HG02798 (cell line): ENCODE measurements around the gene CGB5.
"Not testable (repeated sequence)": the region's sequence is repeated elsewhere in the genome, so short reads cannot be mapped to it uniquely, and the experiment has no call there.

Experiments used
- ATAC-seq: cut with Tn5 transposase; IDR thresholded peaks from one replicate; pipeline ENCODE4 v1.9.1; 2021; ENCODE audit warnings: mild to moderate bottlenecking; ENCODE audit not compliant: unreplicated experiment, poor library complexity

CGB5 gene

GRCh38 chr19:49020931-49021895 is 22.4 kb upstream of the CGB5 start:
- ATAC-seq = no peak

DNA sequence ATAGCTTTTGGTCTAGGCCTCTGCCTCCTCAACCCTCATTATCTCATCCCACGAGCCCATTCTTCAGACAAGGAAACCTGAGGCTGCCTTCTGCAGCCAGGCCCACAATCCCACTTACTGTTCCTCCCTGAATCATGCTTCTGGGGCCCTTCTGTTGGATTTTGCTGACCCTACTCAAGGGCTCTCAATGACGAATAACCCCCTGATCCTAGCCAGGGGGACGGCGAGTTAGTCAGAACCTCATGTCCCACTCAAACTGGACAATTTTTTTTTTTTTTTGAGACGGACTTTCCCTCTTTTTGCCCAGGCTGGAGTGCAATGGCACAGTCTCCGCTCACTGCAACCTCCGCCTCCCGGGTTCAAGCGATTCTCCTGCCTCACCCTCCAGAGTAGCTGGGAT is 21.5 kb upstream of the CGB5 start:
- ATAC-seq = no peak

DNA sequence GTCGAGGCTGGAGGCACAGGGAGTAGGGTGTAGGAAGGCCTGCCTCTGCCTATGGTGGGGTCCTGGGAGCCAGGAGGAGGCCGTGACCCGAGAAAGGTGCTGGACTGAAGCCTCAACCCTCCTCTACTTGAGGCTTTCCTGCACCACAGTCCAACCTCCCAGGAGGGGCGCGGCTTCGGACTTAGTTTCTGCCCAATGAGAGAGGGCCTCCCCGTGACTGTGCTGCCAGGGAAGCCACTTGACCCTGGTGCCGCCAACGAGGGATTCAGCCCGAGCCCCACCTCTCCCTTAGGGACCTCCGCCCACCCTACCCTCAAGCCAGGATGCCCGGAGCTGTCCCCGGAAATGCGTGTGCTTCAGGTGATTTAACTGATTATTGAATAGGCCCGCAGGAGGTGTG is 19.4 kb upstream of the CGB5 start, which contains the start of gene CGB3:
Gene CGB3, minus strand, starts transcription at position 101 of the 400 bp plus-strand sequence. CDS start 362 bp downstream, outside the sequence.
- ATAC-seq = not testable (repeated sequence)

DNA sequence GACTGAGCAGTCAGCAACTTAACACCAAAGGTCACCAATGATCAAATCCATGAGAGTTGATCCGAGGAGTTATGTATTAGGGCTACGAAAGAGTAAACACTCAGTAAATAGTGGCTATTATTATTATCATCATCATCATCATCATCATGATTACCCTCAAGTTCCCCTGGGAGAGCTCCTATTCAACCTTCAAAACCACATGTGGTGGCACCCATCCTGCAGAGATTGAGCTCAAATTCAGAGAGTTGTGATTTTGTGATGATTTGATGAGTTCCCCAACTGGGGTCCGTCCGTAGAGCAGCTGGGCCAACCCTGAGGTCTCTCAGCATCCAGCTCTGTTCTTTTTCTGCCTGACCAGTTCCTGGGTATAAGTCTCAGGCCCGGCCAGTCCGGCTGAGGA is 18.6 kb upstream of the CGB5 start:
- ATAC-seq = not testable (repeated sequence)

DNA sequence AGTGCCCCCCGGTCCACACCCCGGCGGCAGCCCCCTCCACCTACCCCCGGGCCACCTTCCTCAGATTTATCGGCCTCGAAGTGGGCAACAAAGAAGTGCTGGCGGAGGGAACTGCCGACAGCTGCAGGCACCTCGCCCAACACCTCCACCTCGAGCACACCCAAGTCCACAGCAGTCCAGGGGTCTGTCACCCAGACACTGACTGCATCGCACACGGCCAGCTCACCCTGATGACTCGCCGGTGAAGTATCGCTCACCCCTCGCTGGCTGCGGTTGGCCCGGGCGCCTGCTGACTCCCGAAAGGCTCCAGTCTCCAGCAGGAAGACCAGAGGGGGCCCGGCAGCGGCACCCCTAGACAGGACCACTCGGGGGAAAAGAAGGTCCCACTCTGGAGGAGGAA is 18.0 kb upstream of the CGB5 start:
- ATAC-seq = not testable (repeated sequence)

GRCh38 chr19:49028686-49029085 is 15.0 kb upstream of the CGB5 start:
- not testable (repeated sequence) for ATAC-seq

DNA sequence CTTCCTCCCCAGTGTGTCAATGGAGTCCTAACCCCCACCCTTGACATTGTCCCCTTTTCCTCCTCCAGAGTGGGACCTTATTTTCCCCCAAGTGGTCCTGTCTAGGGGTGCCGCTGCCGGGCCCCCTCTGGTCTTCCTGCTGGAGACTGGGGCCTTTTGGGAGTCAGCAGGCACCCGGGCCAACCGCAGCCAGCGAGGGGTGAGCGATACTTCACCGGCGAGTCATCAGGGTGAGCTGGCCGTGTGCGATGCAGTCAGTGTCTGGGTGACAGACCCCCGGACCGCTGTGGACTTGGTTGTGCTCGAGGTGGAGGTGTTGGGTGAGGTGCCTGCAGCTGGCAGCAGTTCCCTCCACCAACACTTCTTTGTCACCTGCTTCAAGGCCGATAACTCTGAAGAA is 13.9 kb upstream of the CGB5 start:
- not testable (repeated sequence) for ATAC-seq

DNA sequence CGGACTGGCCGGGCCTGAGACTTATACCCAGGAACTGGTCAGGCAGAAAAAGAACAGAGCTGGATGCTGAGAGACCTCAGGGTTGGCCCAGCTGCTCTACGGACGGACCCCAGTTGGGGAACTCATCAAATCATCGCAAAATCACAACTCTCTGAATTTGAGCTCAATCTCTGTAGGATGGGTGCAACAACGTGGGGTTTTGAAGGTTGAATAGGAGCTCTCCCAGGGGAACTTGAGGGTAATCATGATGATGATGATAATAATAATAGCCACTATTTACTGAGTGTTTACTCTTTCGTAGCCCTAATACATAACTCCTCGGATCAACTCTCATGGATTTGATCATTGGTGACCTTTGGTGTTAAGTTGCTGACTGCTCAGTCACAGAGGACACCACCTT is 13.3 kb upstream of the CGB5 start:
- ATAC-seq = not testable (repeated sequence)

- ATAC-seq = not testable (repeated sequence)
Measured at GRCh38 chr19:49031642-49032301, 11.9 kb upstream of the CGB5 start, which contains the start of gene CGB2. TSS of gene CGB2 (plus strand) at chr19:49031890. CDS start at chr19:49032096, 206 bp downstream.

DNA sequence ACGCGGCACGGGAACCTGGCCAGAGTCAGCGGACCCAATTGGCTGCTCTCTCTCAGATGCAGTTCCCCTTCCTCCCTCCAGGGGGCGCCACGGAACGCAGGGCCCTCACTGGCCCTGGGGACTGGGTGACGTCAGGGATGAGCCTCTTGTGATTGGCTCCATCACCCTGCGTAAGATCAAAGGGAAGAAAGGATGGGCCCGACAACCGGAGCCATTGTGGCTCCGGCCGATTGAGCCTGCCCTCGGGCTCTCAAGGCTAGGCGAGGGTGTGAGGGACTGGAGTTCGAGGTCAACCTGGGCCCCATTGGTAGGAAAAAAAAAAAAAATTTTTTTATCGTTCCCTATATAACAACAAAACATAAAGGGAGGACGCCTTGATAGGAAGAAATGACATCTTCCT is 6.8 kb upstream of the CGB5 start, which contains the start of gene CGB1:
Gene CGB1, minus strand, starts transcription at position 81 of the 400 bp plus-strand sequence. CDS start 184 bp downstream, outside the sequence.
- not testable (repeated sequence) for ATAC-seq

DNA sequence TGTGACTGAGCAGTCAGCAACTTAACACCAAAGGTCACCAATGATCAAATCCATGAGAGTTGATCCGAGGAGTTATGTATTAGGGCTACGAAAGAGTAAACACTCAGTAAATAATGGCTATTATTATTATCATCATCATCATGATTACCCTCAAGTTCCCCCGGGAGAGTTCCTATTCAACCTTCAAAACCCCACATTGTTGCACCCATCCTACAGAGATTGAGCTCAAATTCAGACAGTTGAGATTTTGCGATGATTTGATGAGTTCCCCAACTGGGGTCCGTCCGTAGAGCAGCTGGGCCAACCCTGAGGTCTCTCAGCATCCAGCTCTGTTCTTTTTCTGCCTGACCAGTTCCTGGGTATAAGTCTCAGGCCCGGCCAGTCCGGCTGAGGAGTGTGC is 5.5 kb upstream of the CGB5 start:
- ATAC-seq = not testable (repeated sequence)

DNA sequence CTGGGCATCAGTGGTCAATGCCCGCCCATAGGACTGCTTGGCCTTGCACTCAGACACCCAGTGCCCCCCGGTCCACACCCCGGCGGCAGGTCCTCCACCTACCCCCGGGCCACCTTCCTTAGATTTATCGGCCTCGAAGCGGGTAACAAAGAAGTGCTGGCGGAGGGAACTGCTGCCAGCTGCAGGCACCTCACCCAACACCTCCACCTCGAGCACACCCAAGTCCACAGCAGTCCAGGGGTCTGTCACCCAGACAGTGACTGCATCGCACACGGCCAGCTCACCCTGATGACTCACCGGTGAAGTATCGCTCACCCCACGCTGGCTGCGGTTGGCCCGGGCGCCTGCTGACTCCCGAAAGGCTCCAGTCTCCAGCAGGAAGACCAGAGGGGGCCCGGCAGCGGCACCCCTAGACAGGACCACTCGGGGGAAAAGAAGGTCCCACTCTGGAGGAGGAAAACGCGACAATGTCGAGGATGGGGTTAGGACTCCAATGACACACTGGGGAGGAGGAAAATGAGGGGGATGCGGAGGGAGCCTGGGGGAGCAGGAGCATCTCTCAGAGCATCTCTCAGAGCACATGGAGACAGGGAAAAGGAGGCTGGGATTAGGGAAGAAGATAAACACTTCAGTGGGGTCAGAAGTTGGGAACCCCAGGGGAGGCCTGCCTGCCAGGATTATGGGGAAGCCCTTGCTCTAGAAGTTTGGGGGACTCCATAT is 4.9 kb upstream of the CGB5 start:
- ATAC-seq = not testable (repeated sequence)

DNA sequence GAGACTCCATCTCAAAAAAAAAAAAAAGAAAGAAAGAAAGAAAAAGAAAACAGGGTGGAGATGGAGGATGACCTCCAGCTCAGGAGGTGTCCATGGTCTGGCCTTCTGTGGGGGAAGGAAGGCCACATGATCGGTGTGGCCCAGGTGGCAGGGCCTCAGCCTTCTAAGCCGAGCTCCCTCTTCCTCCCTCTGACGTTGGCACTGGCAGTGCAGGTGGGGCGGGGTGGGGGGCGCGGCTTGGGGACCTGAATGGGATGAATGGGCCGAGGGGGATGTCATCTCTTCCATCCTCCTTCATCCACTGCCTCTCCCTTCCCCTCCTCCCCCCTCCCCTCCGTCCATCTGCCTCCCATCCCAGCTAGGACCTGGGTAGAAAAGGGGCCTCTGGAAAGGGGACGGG is 3.9 kb upstream of the CGB5 start:
- ATAC-seq = not testable (repeated sequence)

DNA sequence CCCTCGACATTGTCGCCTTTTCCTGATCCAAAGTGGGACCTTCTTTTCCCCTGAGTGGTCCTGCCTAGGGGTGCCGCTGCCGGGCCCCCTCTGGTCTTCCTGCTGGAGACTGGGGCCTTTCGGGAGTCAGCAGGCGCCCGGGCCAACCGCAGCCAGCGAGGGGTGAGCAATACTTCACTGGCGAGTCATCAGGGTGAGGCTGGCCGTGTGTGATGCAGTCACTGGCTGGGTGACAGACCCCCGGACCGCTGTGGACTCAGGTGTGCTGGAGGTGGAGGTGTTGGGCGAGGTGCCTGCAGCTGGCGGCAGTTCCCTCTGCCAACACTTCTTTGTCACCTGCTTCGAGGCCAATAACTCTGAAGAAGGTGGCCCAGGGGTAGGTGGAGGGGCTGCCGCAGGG is 1.5 kb upstream of the CGB5 start:
- ATAC-seq = no peak

- ATAC-seq = not testable (repeated sequence)
Measured at GRCh38 chr19:49042666-49043065, 982 bp upstream of the CGB5 start.

DNA sequence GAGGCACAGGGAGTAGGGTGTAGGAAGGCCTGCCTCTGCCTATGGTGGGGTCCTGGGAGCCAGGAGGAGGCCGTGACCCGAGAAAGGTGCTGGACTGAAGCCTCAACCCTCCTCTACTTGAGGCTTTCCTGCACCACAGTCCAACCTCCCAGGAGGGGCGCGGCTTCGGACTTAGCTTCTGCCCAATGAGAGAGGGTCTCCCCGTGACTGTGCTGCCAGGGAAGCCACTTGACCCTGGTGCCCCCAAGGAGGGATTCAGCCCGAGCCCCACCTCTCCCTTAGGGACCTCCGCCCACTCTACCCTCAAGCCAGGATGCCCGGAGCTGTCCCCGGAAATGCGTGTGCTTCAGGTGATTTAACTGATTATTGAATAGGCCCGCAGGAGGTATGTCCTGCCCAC is 5.4 kb downstream of the CGB5 start, which contains the start of gene CGB8:
Gene CGB8, minus strand, starts transcription at position 101 of the 400 bp plus-strand sequence. CDS start 372 bp downstream, outside the sequence.
- ATAC-seq = not testable (repeated sequence)

- ATAC-seq = not testable (repeated sequence)
Measured at GRCh38 chr19:49049834-49050233, 6.2 kb downstream of the CGB5 start.

GRCh38 chr19:49050376-49051033 is 6.9 kb downstream of the CGB5 start:
- ATAC-seq = not testable (repeated sequence)

DNA sequence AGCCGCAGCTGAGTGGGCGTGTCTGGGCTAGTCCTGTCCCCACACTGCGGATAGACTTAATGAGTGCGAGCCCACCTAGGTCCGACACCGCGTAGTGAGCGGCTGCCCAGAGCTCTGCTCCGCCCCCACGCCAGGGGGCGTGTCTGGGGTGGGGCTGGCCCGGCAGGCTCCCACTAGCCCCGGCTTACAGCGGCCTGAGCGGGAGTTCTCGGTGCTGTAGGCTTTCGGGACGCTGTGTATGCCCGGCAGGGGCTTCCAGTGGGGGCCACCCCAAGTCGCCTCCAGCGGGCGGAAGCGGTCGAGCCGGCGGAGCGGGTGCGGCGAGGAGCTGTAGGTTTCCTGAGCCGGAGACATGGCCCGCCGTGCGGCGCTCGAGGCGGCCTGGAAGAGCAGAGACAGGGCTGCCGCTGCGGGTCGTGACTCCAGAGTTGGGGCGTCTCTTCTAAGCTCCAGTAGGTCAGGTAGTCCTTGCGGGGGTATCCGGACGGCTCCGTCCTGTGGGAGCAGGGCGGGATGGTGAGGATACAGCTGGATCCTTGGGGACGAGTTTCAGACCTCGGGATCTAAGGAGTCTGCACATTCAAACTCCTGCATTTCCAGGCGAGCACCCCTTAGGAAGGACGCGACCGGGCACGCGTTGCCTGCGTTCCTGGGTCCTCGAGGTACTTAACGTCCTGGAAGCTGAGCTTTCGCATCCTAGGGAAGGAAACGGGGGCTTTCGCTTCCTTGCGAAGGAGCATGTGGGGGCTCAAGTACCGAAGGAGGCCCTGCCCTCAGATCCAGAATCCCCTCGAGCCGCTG is 12.7 kb downstream of the CGB5 start:
- no peak for ATAC-seq
